ENCODE data around the gene TIAM2. TPM values are rescaled to one million over a fixed set of nuclear protein-coding genes. Genes with fewer than 3 reads are reported as not detected.
"Not testable (repeated sequence)": the region's sequence is repeated elsewhere in the genome, so short reads cannot be mapped to it uniquely, and the experiment has no call there.

TIAM2 gene
- total and polyA plus RNA-seq, 8 donors: 2.0 to 9.2 (median 3.4) TPM

DNA sequence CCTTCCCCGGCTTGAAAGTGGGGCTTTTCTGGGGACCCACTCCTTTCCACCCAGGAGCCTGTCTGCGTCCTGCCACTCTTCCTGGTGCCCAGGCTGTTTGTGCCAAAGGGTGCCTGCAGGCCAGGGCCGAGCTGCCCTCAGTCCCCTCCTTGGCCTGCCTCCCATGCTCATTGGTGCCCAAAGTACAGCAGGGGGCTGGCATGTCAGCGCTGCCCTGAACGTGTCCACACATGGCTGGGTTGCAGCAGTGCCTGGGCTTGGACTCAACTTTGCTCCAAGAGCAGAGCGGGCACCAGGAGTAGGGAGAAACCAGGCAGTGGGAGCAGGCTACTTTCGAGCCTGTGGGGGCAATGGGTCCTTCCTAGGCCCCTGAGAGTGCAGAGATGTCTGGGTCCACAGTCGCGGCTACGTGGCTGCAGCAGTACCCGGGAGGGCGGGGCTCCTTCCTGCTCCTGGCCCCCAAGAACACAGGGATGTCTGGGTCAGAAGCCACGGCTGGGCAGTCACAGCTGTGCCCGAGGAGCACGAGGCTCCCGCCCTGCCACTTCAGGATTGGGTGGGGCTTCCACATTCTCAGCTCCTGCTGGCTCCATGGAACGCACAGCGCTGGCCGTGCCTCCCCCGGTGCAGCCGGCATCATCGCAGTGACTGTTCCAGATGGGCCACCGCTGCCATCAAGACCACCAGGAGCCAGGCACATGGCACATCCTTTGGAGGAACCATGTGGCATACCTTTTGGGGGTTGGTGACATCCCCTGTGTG, 218.7 kb downstream of the TIAM2 start:
- FAIRE-seq (no peak), ATAC-seq (no peak), DNase-seq (no peak)
- H3K36me3 ChIP-seq: no peaks in the 10 kb centered on the region
- 79 to 88% methylated on average over 21 to 23 of the region's 23 CpGs for WGBS, 2 donors
- no peaks in the 10 kb centered on the region for H3K9me3 ChIP-seq
- H3K4me1 ChIP-seq: no peaks in the 10 kb centered on the region
- no peak overlapping the region for H3K27ac ChIP-seq
- intact Hi-C loops (cut with DNase I): no loop called here
- no peaks in the 10 kb centered on the region for H3K27me3 ChIP-seq
- H3K4me3 ChIP-seq: no peak overlapping the region
- TF ChIP-seq, protein P1, sequence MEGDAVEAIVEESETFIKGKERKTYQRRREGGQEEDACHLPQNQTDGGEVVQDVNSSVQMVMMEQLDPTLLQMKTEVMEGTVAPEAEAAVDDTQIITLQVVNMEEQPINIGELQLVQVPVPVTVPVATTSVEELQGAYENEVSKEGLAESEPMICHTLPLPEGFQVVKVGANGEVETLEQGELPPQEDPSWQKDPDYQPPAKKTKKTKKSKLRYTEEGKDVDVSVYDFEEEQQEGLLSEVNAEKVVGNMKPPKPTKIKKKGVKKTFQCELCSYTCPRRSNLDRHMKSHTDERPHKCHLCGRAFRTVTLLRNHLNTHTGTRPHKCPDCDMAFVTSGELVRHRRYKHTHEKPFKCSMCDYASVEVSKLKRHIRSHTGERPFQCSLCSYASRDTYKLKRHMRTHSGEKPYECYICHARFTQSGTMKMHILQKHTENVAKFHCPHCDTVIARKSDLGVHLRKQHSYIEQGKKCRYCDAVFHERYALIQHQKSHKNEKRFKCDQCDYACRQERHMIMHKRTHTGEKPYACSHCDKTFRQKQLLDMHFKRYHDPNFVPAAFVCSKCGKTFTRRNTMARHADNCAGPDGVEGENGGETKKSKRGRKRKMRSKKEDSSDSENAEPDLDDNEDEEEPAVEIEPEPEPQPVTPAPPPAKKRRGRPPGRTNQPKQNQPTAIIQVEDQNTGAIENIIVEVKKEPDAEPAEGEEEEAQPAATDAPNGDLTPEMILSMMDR (IDR thresholded peaks at IDR 0.05): no peak

DNA sequence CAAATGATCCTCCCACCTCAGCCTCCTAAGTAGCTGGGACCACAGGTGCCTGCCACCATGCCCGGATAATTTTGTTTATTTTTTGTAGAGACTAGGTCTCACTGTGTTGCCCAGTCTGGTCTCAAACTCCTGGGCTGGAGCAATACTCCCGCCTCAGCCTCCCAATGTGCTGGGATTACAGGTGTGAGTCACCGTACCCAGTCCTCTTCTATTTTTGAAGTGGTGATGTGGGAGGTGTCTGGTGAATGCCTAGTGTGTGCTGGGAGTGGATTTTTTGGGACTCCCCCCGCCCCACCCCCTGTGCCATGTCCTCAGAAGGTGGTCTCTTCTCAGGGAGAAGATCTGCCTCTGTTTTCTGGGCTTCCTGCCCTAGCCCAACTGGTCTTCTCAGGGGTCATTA, 220.8 kb downstream of the TIAM2 start:
- TF ChIP-seq, protein P1 (IDR thresholded peaks at IDR 0.05): no peak
- no peak overlapping the region for H3K27ac ChIP-seq
- H3K4me3 ChIP-seq: no peak overlapping the region
- H3K9me3 ChIP-seq: no peaks in the 10 kb centered on the region
- DNase-seq (no peak), ATAC-seq (no peak), FAIRE-seq (no peak)
- no peaks in the 10 kb centered on the region for H3K36me3 ChIP-seq
- WGBS, 2 donors: 63 to 68% methylated on average over 4 of the region's 4 CpGs
- intact Hi-C loops (cut with DNase I): no loop called here
- no peaks in the 10 kb centered on the region for H3K4me1 ChIP-seq
- H3K27me3 ChIP-seq: no peaks in the 10 kb centered on the region

DNA sequence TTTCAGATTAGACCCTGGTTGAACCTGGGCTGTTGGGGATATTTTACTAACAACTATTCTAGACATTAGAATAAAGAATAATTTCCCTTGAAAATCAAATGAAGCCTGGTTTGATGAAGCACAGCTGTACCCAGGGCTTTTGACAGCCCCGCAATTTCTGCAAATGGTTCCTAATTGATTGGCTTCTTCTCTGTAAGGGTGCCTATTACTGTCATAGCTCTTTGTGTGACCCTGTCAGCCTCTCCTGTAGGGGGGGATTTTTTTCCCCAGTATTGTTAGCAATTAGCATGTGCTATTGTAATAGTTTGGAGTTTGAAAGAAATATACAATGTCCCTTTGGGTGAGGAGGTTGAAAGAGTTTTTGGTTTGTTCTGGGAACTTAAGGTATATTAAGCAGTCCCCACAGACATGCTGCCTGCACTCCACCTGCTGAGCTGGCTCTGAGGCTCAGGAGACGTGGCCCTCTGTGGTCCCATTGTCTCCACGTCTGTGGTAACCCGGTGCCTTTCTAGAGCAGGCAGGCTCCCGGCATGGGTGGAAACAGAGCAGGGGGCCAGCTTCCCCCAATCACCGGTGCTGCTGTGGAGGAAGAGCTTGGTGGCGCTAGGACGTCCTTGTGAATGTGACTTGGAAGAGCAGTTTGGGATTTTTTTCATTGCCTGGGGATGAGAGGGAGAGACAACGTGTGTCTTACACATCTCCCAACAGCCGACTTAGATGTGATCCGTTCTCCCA, 221.4 kb downstream of the TIAM2 start:
- H3K36me3 ChIP-seq: no peaks in the 10 kb centered on the region
- no peaks in the 10 kb centered on the region for H3K9me3 ChIP-seq
- H3K4me3 ChIP-seq: no peak overlapping the region
- DNase-seq: no peak
- H3K4me1 ChIP-seq: no peaks in the 10 kb centered on the region
- no peak overlapping the region for H3K27ac ChIP-seq
- FAIRE-seq: no peak
- intact Hi-C loops (cut with DNase I): no loop called here
- no peak for ATAC-seq
- H3K27me3 ChIP-seq: no peaks in the 10 kb centered on the region
- 43 to 48% methylated on average over 11 of the region's 11 CpGs for WGBS, 2 donors
- TF ChIP-seq, protein P1 (IDR thresholded peaks at IDR 0.05): no peak

DNA sequence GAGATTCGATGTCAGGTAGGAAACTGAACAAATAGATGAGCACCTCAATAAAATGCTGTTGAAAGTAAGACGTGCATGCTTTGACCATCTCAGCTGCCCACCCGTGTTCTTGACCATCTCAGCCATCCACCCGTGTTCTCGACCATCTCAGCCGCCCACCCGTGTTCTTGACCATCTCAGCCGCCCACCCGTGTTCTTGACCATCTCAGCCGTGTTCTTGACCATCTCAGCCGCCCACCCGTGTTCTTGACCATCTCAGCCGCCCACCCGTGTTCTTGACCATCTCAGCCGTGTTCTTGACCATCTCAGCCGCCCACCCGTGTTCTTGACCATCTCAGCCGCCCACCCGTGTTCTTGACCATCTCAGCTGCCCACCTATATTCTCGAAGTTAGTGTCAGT, 223.6 kb downstream of the TIAM2 start:
- H3K36me3 ChIP-seq; DNase-seq; ATAC-seq; FAIRE-seq; H3K27ac ChIP-seq; intact Hi-C loops (cut with DNase I); H3K4me1 ChIP-seq; H3K4me3 ChIP-seq; H3K27me3 ChIP-seq; H3K9me3 ChIP-seq: not testable (repeated sequence)
- whole genome bisulfite sequencing, 2 donors: 79 to 87% methylated on average over 20 of the region's 20 CpGs

DNA sequence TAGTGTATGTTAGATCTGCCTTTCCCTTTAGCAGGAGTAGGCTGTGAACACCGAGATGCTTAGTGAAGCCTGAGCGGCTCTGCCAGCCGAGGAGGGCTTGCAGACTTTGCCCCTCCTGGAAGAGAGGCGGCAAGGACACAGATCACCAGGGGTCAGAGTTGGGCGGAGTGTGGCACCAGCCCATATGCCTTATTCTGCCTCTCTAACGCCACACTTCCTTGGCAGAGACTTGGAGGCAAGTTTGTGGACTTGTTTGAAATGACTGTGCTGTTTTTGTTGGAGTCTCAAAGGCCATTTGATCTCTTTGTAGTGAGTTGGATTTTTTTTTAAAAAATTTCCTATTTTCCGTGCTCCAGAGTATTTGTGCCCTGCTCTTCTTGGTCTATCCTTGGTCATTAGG, 224.2 kb downstream of the TIAM2 start:
- Histone ChIP-seq H3K36me3 (no peaks in the 10 kb centered on the region), H3K27ac (no peak overlapping the region), H3K9me3 (no peaks in the 10 kb centered on the region), H3K4me3 (no peak overlapping the region), H3K4me1 (no peaks in the 10 kb centered on the region), H3K27me3 (no peaks in the 10 kb centered on the region)
- DNase-seq (no peak), ATAC-seq (no peak), FAIRE-seq (no peak)
- WGBS, 2 donors: 82 to 93% methylated on average over 7 of the region's 7 CpGs
- TF ChIP-seq, protein P1 (IDR thresholded peaks at IDR 0.05): no peak
- intact Hi-C loops (cut with DNase I): no loop called here

Data from pancreas (tissue), 10 donors.